A549 (cell line): ENCODE measurements around the gene RGL3. TPM values are rescaled to one million over a fixed set of nuclear protein-coding genes. Genes with fewer than 3 reads are reported as not detected.

ENCODE experiments used
- ATAC-seq, 2 experiments: fragments of 200-7000 bp in 1 of 2; fragments of >200 bp in 1 of 2; cut with Nextera tagmentation in 1 of 2; cut with Tn5 transposase in 1 of 2; 3 replicates each; pipeline versions ENCODE4 v1.8.0 to v1.9.1; 2018 to 2020; ENCODE audit warnings: mild to moderate bottlenecking in 1 of 2, moderate library complexity in 1 of 2
- CTCF ChIA-PET: fragments of 300-600 bp; sonication (Branson Sonifier 250); formaldehyde crosslinking; extraction: SDS; loops from one replicate; lab custom pipeline; 2021; ENCODE audit warnings: antibody characterized with exemption, inconsistent platforms; lab: Yijun Ruan, JAX
- POLR2A ChIA-PET: fragments of 350-600 bp; formaldehyde crosslinking; extraction: SDS; loops from one replicate; lab custom pipeline; 2021; ENCODE audit warnings: antibody characterized with exemption, inconsistent platforms; lab: Yijun Ruan, JAX
- DNase-seq, 2 experiments: peaks; one replicate each; pipeline versions ENCODE4 v3.0.0 to v3.0.0-alpha.2; 2011 to 2016; ENCODE audit warnings: low read depth in 1 of 2, low spot score in 1 of 2
- FAIRE-seq: peaks from 2 replicates; lab custom pipeline; 2011; peaks lifted over from hg19 to GRCh38; lab: Jason Lieb, UNC
- H3K27ac ChIP-seq, 2 experiments: fragments of >200 bp; sonication (Bioruptor Twin); formaldehyde crosslinking; 3 replicates each; pipeline ENCODE4 v1.5.1; 2016 to 2017
- H3K4me1 ChIP-seq: fragments of >200 bp; sonication (Bioruptor Twin); formaldehyde crosslinking; 3 replicates; pipeline ENCODE4 v1.6.1; 2016
- H3K4me2 ChIP-seq: fragments of >200 bp; sonication (Bioruptor Twin); formaldehyde crosslinking; 3 replicates; pipeline ENCODE4 v1.6.1; 2016
- H3K4me3 ChIP-seq: fragments of >200 bp; sonication (Bioruptor Twin); formaldehyde crosslinking; 3 replicates; pipeline ENCODE4 v1.5.1; 2016
- H3K9me3 ChIP-seq: fragments of >200 bp; sonication (Bioruptor Twin); formaldehyde crosslinking; 3 replicates; pipeline ENCODE4 v1.6.1; 2016
- CEBPB ChIP-seq, 2 experiments: fragments of >200 bp in 1 of 2; sonication (Bioruptor Twin) in 1 of 2; formaldehyde crosslinking in 1 of 2; IDR thresholded peaks; 2 replicates each; pipeline ENCODE4 v1.6.1; 2012 to 2016
- CHD2 ChIP-seq: fragments of 150-350 bp; IDR thresholded peaks from 2 replicates; pipeline ENCODE4 v1.6.1; 2014; ENCODE audit warnings: low read length; ENCODE audit not compliant: partially characterized antibody
- CHD4 ChIP-seq: fragments of 200-600 bp; sonication (generic); IDR thresholded peaks from 2 replicates; pipeline ENCODE4 v1.6.1; 2016; ENCODE audit warnings: antibody characterized with exemption, mild to moderate bottlenecking, borderline replicate concordance
- EHF ChIP-seq: fragments of 250-450 bp; sonication (Bioruptor Pico); IDR thresholded peaks from 2 replicates; pipeline ENCODE4 v1.5.0; 2020; ENCODE audit warnings: mild to moderate bottlenecking
- FOSB ChIP-seq: fragments of 250-450 bp; sonication (Bioruptor Pico); IDR thresholded peaks from 2 replicates; pipeline ENCODE4 v1.5.0; 2020; ENCODE audit warnings: mild to moderate bottlenecking, moderate library complexity
- FOSL2 ChIP-seq, 2 experiments: fragments of 450-650 bp in 1 of 2; fragments of >200 bp in 1 of 2; sonication (Bioruptor Twin) in 1 of 2; formaldehyde crosslinking; IDR thresholded peaks; 2 replicates each; pipeline versions ENCODE4 v1.5.0 to v1.6.1; 2016 to 2020; ENCODE audit warnings: mild to moderate bottlenecking in 1 of 2, moderate library complexity in 1 of 2
- HEYL ChIP-seq: fragments of 250-450 bp; sonication (Bioruptor Pico); IDR thresholded peaks from 2 replicates; pipeline ENCODE4 v1.8.0; 2021; ENCODE audit warnings: mild to moderate bottlenecking, moderate library complexity
- HOXA7 ChIP-seq: fragments of 250-450 bp; sonication (Bioruptor Pico); IDR thresholded peaks from 2 replicates; pipeline ENCODE4 v1.5.0; 2020; ENCODE audit warnings: mild to moderate bottlenecking, moderate library complexity
- HOXB13 ChIP-seq: fragments of 250-450 bp; sonication (Bioruptor Pico); IDR thresholded peaks from 2 replicates; pipeline ENCODE4 v1.5.0; 2020; ENCODE audit warnings: low read depth, mild to moderate bottlenecking, moderate library complexity
- JUN ChIP-seq, 2 experiments: fragments of >200 bp; sonication (Bioruptor Twin); formaldehyde crosslinking; IDR thresholded peaks; 2 replicates in 1 of 2; 3 replicates in 1 of 2; pipeline ENCODE4 v1.6.1; 2016 to 2017
- KDM1A ChIP-seq: fragments of 200-600 bp; sonication (generic); IDR thresholded peaks from 2 replicates; pipeline ENCODE4 v1.6.1; 2016; ENCODE audit warnings: low read depth, mild to moderate bottlenecking
- KDM5A ChIP-seq: fragments of 200-600 bp; sonication (generic); IDR thresholded peaks from 2 replicates; pipeline ENCODE4 v1.6.1; 2016; ENCODE audit warnings: antibody characterized with exemption, mild to moderate bottlenecking
- MYC ChIP-seq: IDR thresholded peaks from 2 replicates; pipeline ENCODE4 v1.6.1; 2012; ENCODE audit warnings: mild to moderate bottlenecking, inconsistent platforms, low read length, improper control_type of control experiment, borderline replicate concordance
- NFE2L2 ChIP-seq: fragments of 150-350 bp; conservative IDR thresholded peaks from 2 replicates; pipeline ENCODE4 v1.6.1; 2014; ENCODE audit warnings: low read length
- NPAS2 ChIP-seq: fragments of 250-450 bp; sonication (Bioruptor Pico); IDR thresholded peaks from 2 replicates; pipeline ENCODE4 v1.8.0; 2022; ENCODE audit warnings: mild to moderate bottlenecking, moderate library complexity, borderline replicate concordance
- POLR2A ChIP-seq: IDR thresholded peaks from 2 replicates; pipeline ENCODE4 v1.6.1; 2012; ENCODE audit warnings: mild to moderate bottlenecking, low read length
- POLR2AphosphoS2 ChIP-seq: conservative IDR thresholded peaks from 2 replicates; pipeline ENCODE4 v1.6.1; 2012; ENCODE audit warnings: low read length, improper control_type of control experiment, inconsistent platforms
- RARB ChIP-seq: fragments of 250-450 bp; sonication (Bioruptor Pico); IDR thresholded peaks from 2 replicates; pipeline ENCODE4 v1.8.0; 2021; ENCODE audit warnings: mild to moderate bottlenecking, moderate library complexity
- RFX5 ChIP-seq: fragments of 450-650 bp; IDR thresholded peaks from 2 replicates; pipeline ENCODE4 v1.7.1; 2014; ENCODE audit warnings: antibody characterized with exemption, mild to moderate bottlenecking, moderate library complexity
- SMC3 ChIP-seq: fragments of >200 bp; sonication (Bioruptor Twin); formaldehyde crosslinking; IDR thresholded peaks from 3 replicates; pipeline ENCODE4 v1.6.1; 2018; ENCODE audit warnings: inconsistent platforms
- SREBF2 ChIP-seq: fragments of 450-650 bp; IDR thresholded peaks from 2 replicates; pipeline ENCODE4 v1.6.1; 2014; ENCODE audit warnings: mild to moderate bottlenecking, moderate library complexity
- ZFP36 ChIP-seq: fragments of 450-650 bp; IDR thresholded peaks from 2 replicates; pipeline ENCODE4 v1.6.1; 2014; ENCODE audit warnings: borderline replicate concordance; ENCODE audit not compliant: partially characterized antibody
- ZNF302 ChIP-seq: fragments of 250-450 bp; sonication (Bioruptor Pico); IDR thresholded peaks from 2 replicates; pipeline ENCODE4 v1.9.0; 2021; ENCODE audit warnings: inconsistent platforms, mild to moderate bottlenecking, moderate library complexity
- WGBS: methylation state at CpG from one replicate; pipeline ENCODE4 v1.1.6; 2017; ENCODE audit errors: missing lambda C conversion rate; 5-methylcytosine and 5-hydroxymethylcytosine counted together
- polyA plus RNA-seq, 4 experiments: library from polyadenylated mRNA; depleted of rRNA in 3 of 4; stranded (reverse); fragments of >200 nt; fragmentation: RNase III in 1 of 4; extraction: RNeasy Plus Mini Kit Qiagen cat#74134 plus additional on column Dnase treatment in 1 of 4; gene quantifications; 2 replicates in 3 of 4; 3 replicates in 1 of 4; pipeline ENCODE4 v1.2.3, GENCODE V29; 2011 to 2017
- TF ChIP-seq, protein P1 (sequence below): fragments of >200 bp; sonication (Bioruptor Twin); formaldehyde crosslinking; IDR thresholded peaks from 2 replicates; pipeline ENCODE4 v1.6.1; 2016
- TF ChIP-seq, protein P2 (sequence below): fragments of 250-450 bp; sonication (Bioruptor Pico); IDR thresholded peaks from 2 replicates; pipeline ENCODE4 v1.5.0; 2020; ENCODE audit warnings: low read depth, mild to moderate bottlenecking, moderate library complexity
- TF ChIP-seq, protein P3 (sequence below): IDR thresholded peaks from 2 replicates; pipeline ENCODE4 v1.6.1; 2012; ENCODE audit warnings: low read depth, borderline replicate concordance
- TF ChIP-seq, protein P4 (sequence below): fragments of >200 bp; sonication (Bioruptor Twin); formaldehyde crosslinking; IDR thresholded peaks from 3 replicates; pipeline ENCODE4 v1.5.1; 2016
- TF ChIP-seq, protein P5 (sequence below): fragments of >200 bp; sonication (Bioruptor Twin); formaldehyde crosslinking; IDR thresholded peaks from 3 replicates; pipeline ENCODE4 v1.6.1; 2016

RGL3 gene
- polyA plus RNA-seq, 2 of the 4 experiments (the other 2 are of a cell fraction) = 1.5 to 3.7 TPM

DNA sequence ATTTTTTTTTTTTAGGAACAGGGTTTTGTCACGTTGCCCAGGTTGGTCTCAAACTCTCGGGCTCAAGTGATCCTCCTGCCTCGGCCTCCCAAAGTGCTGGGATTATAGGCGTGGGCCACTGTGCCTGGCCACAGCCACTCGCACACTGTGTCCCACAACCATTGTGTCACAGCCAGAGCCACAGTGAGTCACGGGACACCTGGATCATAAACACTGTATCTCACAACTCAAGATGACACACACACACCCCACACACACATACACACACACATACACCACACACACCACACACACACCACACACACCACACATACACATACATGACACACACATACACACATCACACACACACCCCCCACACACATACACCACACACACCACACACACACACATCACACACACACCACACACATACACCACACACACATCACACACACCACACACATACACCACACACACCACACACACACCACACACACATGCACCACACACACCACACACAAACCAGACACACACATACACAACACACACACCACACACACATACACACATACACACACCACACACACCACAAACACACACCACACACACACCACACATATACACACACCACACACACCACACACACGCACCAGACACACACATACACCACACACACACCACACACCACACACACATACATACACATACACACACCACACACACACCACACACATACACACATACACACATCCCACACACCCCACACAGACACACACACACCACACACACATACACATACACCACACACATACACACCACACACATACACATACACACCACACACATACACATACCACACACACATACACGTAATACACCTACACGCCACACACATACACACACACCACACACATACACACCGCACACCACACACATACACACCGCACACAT is 45.5 kb upstream of the RGL3 start:
- no peak for TF ChIP-seq POLR2AphosphoS2
- TF ChIP-seq, protein P1, sequence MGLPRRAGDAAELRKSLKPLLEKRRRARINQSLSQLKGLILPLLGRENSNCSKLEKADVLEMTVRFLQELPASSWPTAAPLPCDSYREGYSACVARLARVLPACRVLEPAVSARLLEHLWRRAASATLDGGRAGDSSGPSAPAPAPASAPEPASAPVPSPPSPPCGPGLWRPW = no peak
- no peak for TF ChIP-seq NPAS2 (CRISPR knock-in tag)
- TF ChIP-seq, protein P2, sequence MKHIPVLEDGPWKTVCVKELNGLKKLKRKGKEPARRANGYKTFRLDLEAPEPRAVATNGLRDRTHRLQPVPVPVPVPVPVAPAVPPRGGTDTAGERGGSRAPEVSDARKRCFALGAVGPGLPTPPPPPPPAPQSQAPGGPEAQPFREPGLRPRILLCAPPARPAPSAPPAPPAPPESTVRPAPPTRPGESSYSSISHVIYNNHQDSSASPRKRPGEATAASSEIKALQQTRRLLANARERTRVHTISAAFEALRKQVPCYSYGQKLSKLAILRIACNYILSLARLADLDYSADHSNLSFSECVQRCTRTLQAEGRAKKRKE = no peak
- TF ChIP-seq FOSL2 (IDR thresholded peaks at IDR 0.05) = no peak
- no peak for TF ChIP-seq FOSL2 (CRISPR knock-in tag; IDR thresholded peaks at IDR 0.05)
- TF ChIP-seq SREBF2 = no peak
- TF ChIP-seq HOXB13 (CRISPR knock-in tag) = no peak
- no peak for TF ChIP-seq MYC
- TF ChIP-seq, protein P3, sequence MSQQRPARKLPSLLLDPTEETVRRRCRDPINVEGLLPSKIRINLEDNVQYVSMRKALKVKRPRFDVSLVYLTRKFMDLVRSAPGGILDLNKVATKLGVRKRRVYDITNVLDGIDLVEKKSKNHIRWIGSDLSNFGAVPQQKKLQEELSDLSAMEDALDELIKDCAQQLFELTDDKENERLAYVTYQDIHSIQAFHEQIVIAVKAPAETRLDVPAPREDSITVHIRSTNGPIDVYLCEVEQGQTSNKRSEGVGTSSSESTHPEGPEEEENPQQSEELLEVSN = no peak
- TF ChIP-seq RFX5 = no peak
- H3K4me3 ChIP-seq = no peak overlapping the region
- WGBS = 55% methylated on average over 11 of the region's 11 CpGs
- no peaks in the 10 kb centered on the region for H3K4me1 ChIP-seq
- no peak overlapping the region for H3K27ac ChIP-seq
- ATAC-seq (no peak), DNase-seq (no peak), FAIRE-seq (no peak)
- POLR2A ChIA-PET = no interaction called here
- H3K9me3 ChIP-seq = no peaks in the 10 kb centered on the region
- CTCF ChIA-PET = interaction anchor here (1.1 kb wide), 1 partner anchor 18 kb away, joined by 4 read pairs; no protein-coding TSS in a partner anchor
- no peak overlapping the region for H3K4me2 ChIP-seq

DNA sequence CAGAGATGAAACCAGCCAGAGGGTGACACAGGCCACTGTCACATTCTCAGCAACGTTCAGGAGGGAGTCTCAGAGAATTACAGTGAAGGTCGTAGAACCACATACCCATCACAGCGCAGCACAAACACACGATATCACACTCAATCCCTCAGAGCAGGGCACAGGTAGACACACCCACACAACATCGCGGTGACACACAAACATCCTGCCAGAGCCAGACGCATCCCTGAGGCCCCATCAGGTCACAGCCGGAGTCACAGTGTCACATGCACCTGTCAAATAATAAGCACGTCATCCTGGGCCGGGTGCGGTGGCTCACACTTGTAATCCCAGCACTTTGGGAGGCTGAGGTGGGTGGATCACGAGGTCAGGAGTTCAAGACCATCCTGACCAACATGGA is 44.3 kb upstream of the RGL3 start:
- no peaks in the 10 kb centered on the region for H3K9me3 ChIP-seq
- WGBS = 60% methylated on average over 3 of the region's 12 CpGs

DNA sequence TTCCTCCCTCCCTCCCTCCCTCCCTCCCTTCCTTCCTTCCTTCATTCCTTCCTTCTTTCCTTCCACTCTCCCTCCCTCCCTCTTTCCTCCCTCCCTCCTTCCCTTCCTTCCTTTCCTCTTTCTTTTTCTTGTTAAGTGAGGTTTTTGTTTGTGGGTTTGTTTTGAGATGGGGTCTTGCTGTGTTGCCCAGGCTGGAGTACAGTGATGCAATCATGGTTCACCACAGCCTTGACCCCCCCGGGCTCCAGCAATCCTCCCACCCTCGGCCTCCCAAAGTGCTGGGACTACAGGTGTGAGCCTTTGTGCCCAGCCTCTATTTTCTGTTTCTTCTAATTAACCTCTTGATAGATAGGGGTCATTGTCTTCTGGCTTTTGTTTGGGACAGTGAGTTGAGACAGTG is 42.3 kb upstream of the RGL3 start:
- DNase-seq (no peak), ATAC-seq (no peak), FAIRE-seq (no peak)
- POLR2A ChIA-PET = no interaction called here
- Histone ChIP-seq H3K27ac (no peak overlapping the region), H3K9me3 (no peaks in the 10 kb centered on the region), H3K4me3 (no peak overlapping the region), H3K4me2 (no peak overlapping the region), H3K4me1 (no peaks in the 10 kb centered on the region)
- CTCF ChIA-PET = interaction anchor here (0.6 kb wide), 1 partner anchor 325 kb away, joined by 4 read pairs; no protein-coding TSS in a partner anchor
- 13% methylated on average over 2 of the region's 2 CpGs for WGBS
- TF ChIP-seq, protein P2 = no peak
- TF ChIP-seq FOSB (CRISPR knock-in tag) (no peak), KDM5A (no peak), CHD2 (no peak), CHD4 (no peak), ZNF302 (CRISPR knock-in tag) (no peak), SMC3 (no peak), HEYL (CRISPR knock-in tag) (no peak), HOXA7 (no peak), KDM1A (no peak), EHF (CRISPR knock-in tag) (no peak), CEBPB (IDR thresholded peaks at IDR 0.05) (no peak), POLR2A (no peak), JUN (IDR thresholded peaks at IDR 0.05) (no peak), ZFP36 (no peak)
- TF ChIP-seq, protein P1 = no peak
- TF ChIP-seq, protein P4, sequence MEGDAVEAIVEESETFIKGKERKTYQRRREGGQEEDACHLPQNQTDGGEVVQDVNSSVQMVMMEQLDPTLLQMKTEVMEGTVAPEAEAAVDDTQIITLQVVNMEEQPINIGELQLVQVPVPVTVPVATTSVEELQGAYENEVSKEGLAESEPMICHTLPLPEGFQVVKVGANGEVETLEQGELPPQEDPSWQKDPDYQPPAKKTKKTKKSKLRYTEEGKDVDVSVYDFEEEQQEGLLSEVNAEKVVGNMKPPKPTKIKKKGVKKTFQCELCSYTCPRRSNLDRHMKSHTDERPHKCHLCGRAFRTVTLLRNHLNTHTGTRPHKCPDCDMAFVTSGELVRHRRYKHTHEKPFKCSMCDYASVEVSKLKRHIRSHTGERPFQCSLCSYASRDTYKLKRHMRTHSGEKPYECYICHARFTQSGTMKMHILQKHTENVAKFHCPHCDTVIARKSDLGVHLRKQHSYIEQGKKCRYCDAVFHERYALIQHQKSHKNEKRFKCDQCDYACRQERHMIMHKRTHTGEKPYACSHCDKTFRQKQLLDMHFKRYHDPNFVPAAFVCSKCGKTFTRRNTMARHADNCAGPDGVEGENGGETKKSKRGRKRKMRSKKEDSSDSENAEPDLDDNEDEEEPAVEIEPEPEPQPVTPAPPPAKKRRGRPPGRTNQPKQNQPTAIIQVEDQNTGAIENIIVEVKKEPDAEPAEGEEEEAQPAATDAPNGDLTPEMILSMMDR = no peak
- TF ChIP-seq, protein P5, sequence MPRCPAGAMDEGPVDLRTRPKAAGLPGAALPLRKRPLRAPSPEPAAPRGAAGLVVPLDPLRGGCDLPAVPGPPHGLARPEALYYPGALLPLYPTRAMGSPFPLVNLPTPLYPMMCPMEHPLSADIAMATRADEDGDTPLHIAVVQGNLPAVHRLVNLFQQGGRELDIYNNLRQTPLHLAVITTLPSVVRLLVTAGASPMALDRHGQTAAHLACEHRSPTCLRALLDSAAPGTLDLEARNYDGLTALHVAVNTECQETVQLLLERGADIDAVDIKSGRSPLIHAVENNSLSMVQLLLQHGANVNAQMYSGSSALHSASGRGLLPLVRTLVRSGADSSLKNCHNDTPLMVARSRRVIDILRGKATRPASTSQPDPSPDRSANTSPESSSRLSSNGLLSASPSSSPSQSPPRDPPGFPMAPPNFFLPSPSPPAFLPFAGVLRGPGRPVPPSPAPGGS = no peak

More for the DNA sequence above, 44.3 kb upstream of the RGL3 start:
- TF ChIP-seq HEYL (CRISPR knock-in tag) (no peak), RARB (CRISPR knock-in tag) (no peak), NFE2L2 (no peak)
- Histone ChIP-seq H3K4me1 (no peaks in the 10 kb centered on the region), H3K27ac (no peak overlapping the region), H3K4me2 (no peak overlapping the region), H3K4me3 (no peak overlapping the region)
- DNase-seq (no peak), ATAC-seq (no peak), FAIRE-seq (no peak)
- POLR2A ChIA-PET = no interaction called here
- CTCF ChIA-PET = interaction anchor here (1.1 kb wide), 1 partner anchor 19 kb away, joined by 4 read pairs; no protein-coding TSS in a partner anchor
